GM18498 (cell line): Measurements from ENCODE around the gene ABCC8.
"Not testable (repeated sequence)": the region's sequence is repeated elsewhere in the genome, so short reads cannot be mapped to it uniquely, and the experiment has no call there.

ENCODE experiments used
- ATAC-seq: cut with Tn5 transposase; IDR thresholded peaks from one replicate; pipeline ENCODE4 v1.9.1; 2021; ENCODE audit warnings: mild to moderate bottlenecking, moderate library complexity; ENCODE audit not compliant: unreplicated experiment

The ABCC8 gene

DNA sequence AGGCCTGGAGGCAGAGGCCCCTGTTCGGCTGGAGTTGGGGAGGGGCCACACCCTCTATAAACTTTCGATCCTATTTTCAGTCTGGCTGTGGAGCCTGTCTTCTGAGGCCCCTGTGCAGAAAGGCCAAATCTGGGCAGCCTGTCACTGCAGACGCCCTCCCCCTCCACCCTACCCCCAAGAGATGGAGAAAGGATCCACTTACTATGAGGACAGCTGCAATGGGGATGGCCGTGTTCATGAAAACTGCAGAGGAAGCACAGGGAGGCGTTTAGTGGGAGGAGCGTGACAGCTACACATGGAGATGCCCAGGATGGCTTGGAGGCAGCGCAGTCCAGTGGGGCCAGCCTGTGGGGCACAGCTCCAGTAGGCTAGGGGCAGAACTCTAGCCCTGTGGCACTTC is 44.6 kb downstream of the ABCC8 start:
- ATAC-seq: no peak

DNA sequence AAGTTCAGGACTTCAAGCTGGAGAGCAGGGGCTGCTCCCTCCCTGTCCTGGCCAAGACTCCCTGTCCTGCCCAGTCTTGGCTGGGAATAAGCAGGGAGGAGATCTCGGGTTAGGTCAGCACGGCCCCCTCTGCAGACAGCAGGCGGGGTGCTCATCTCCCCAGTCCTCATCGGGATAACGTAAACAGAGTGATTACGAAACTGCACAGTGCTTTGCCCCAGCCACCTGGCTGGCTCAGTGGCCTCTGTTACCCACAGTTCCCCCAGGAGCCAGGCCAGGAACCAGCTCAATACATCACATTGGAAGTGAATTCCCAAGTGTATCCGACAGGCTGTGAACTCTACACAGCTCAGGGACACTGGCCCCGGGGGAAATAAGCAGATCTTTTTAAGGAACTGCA is 45.5 kb downstream of the ABCC8 start:
- ATAC-seq: no peak

DNA sequence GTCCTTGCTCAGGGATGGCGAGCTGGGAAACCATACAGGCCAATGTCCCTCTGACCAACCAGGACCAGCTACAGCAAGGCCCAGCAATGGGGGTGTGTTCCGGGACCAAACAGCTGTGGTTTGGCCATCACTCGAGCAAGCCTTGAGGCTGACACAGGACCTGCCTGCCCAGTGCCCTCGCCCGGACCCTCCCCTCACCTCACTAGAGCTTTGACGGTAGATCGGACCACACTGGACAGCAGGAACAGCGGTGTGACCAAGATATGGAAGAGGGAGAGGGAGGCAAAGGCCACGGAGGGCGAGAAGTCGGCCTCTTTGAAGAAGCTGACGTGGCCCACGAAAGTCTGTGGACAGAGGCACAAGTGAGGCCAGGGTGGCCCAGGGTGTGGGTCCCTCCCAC is 46.0 kb downstream of the ABCC8 start:
- no peak for ATAC-seq

DNA sequence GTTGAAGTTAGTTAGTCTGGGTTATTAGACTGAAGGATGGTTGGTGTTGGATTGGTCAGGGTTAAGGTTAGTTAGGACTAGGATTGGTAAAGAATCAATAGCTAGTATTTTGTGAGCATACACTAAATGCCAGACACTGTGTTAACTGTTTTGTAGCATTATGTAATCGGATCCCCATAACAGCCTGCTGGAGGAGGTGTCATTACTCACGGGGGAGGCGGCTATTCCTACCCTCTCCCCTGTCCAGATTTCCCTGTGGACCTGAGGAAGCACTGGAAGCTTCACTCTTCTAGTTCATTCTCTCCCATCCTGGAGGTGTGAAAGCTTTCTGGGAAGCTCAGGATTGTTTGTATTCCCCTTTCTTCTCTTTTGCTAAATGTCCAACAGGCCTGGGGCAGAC is 47.7 kb downstream of the ABCC8 start:
- ATAC-seq: no peak

DNA sequence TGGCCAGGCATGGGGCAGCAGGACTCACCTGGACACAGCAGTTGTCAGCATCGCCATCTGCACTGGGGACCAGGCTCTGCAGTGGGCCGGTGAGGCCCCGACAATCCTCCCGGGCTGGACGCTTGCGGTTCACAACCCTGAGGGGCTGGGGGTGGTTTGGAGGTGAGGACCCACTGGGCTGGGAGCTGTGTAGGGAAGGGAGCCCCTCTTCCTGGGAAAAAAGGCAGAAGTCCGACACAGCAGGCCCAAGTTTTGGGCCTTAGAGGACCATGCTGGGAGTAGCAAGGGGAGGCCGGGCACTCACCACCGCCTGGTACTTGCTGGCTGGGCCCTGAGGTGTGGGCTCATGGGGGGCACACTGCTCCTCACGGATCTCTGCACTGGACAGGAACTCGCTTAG is 48.4 kb downstream of the ABCC8 start:
- ATAC-seq: no peak

DNA sequence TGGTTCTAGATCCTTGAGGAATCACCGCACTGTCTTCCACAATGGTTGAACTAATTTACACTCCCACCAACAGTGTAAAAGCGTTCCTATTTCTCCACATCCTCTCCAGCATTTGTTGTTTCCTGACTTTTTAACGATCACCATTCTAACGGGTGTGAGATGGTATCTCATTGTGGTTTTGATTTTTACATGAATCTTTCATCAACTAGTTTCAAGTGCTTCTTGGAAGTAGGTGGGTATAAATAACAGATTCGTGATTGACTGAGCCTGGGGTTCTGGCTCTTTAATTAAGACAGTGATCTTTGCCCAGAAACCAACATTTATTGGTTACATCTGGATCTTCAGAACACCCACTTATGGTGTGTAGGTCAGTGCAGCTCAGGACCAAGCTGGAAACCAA is 50.4 kb downstream of the ABCC8 start:
- not testable (repeated sequence) for ATAC-seq

DNA sequence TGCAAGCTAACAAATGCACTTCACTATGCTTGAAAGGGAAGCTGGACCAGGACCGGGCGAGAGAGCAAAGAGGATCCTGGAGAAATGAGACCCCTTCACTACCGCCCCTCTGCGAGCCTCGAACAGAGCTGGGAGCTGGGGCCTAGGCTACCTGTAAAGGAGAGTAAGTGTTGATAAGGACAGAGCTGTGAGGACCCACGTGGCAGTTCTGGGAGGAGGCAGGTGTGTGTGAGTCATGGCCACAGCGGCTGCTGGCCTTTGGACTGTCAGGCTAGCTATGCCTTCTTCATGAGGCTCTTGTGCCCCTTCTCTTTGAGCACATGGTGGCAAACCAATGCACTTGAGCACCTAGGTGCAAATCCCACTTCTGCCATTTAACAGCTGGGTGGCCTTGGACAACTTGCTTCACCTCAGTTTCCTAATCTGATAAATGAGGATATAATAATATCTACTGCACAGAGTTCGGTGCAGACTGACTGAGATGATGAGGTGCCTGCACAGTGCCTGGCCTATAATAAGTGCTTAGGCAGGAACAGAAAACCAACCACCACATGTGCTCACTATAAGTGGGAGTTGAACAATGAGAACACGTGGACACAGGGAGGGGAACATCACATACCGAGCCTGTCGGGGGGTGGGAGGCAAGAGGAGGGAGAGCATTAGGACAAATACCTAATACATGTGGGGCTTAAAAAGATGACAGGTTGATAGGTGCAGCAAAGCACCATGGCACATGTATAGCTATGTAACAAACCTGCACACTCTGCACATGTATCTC is 52.9 kb downstream of the ABCC8 start:
- ATAC-seq: no peak

DNA sequence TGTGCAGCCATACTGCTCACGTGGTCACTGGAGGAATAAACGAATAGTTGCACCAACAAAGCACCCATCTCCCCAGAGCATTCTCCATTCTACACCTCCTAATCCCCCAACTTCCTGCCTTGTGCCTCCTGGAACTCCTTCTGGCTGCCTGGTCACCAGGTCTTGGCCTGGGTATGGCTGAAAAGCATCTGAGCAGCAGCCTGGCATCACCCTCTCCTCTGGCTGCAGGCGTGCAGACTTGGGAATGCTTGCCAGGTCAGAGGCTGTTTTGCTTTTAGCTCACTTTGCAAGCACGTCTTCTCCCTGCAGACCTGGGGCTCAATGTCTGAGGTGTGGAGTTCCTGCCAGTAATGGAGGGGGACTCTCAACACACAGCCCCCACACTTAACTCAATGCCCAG is 54.9 kb downstream of the ABCC8 start:
- ATAC-seq: no peak

DNA sequence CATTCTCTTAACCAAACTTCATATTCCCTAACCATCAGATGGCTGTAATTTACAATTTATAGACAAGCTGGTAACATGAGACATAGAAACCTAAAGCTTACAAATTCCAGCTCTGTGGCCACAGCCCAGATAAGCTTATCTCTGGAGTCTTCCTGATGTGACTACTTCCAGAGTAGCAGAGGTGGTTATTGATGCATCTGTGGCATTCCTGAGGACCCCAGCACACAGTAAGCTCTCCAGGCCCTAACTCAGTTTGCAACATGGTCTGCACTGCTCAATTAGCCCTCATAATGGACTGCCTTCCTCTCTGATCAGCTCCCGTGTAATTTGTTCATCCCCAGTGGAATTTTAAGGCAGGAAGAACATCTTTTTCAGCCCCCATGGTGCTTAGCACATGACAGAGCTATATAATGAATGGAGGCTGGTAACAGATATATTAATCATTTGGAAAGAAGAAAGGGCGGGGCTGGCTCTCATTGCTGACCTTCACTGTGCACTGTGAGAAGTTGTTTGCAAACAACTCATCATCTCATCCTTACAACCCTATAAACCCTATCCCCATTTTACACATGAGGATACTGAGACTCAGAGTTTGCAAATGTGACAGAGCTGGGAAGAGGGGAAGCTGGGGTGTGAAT is 58.1 kb downstream of the ABCC8 start:
- ATAC-seq: no peak

DNA sequence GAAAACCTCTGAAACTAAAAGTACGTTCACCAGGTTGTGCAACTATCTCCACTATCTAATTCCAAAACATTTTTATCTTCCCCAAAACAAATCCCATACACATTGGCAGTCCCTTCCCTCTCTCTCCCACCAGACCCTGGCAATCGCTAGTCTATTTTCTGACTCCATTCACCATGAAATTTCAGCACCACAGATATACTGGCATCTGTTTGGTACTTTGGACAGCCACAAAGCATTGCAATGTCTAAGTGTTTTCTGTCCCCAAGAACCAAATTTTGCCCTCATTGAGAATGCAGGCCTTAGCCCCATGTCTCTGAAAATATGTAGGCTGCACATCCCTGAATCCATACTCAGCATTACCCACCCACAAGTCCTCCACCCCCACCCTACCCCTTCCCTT is 60.2 kb downstream of the ABCC8 start:
- ATAC-seq: no peak

DNA sequence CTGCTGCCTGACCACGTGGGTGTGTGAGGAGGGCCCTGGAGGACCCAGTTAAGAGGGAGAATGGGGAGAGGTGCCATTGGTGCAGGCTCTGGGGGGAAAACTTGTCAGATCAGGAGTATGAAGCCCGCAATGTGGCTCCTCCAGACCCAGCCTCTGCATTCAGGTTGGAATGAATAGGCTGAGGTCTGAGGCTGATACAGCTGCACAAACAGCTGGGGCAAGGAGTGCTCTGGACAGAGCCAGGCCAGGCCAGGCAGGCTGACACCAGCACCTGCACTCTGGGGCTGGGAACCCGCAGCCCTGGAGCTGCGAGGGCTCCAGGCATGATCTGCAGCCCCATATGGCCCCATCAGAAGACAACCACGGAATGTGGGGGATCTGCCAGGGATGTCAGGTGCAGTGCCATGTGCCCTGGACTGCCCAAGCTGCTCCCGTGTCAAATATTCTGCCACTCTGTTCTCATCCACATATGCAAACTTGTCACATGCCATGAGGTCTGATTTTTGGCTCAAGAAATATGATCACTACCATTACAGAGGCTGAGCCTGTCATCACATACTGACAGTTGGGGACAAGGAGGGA is 61.0 kb downstream of the ABCC8 start:
- no peak for ATAC-seq

DNA sequence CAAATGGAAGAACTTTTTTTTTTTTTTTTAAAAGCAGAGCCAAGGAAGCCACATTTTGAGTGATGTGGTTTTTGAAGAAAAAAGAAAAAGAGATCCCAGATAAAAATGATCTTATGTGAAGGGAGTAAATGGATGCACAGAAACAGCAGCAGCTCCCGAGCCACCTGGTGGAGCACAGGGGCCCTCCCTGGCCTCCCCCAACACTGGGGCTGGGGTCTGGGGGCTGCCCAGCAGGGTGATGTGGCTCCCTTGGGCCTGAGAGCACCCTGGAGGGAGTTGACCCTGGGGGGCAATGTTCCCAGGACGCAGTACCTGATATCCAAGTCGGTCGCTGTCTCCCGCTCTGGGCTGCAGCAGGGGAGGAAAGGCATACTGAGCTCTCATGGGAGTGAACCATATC is 61.7 kb downstream of the ABCC8 start:
- no peak for ATAC-seq

DNA sequence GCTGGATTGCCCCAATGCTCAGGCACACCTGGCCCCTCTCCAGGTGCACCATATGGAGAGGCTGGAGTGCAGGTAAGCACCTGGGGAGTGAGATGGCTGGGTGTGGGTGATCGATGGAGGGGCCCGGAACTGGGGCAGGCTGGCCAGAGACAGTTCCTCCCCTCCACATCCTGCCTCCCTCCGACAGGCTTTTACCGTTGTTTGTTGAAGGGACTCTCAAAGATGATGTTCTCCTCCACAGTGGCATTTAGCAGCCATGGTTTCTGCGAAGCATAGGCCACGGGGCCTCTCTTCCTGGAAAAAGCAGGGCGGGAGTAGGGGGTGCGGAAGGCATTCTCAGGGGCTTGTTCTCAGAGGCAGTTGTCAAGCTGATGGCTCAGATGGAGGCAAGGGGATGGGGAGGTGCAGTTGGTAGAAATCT is 62.3 kb downstream of the ABCC8 start:
- ATAC-seq: no peak

DNA sequence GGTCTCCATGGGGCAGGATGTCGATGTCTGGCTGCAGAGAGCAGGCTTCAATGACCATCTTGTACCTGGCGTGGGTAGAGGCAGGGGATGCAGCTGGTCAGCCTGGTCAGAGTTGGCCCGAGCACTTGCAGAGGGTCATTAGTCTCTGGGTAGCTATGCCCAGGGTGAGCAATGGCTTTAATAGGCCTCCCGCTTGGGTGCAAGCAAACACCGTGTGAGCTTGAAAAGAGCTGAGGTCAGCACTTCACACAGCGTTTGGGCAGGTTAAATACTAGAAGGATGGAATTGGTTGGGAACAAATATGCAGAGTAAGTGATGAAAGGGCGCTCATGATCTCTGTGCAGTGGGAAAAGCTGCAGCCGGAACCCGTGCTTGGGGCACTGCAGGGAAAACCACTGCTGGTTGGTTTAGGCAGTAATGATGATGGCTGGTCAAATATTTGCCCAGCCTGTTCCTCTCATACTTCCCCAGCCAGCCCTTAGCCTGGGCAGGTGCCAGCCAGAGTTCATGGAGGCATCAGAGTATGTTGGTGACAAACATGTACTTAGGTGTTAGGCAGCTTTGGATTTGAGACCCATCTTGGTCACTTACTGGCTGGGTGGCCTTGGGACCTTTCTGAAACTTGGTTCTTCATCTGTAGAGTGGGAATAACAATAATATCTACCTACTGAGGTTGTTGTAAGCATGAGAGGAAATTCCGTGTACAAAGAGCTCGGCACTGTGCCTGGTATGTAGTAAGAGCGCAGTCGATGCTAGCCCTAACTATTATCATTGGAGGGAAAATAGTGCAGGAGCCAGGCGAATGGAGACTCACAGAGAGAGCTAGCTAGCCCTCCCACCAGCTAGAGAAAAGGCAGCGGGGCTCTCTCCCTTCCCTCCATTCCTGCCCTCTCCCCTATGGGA is 63.0 kb downstream of the ABCC8 start:
- no peak for ATAC-seq

DNA sequence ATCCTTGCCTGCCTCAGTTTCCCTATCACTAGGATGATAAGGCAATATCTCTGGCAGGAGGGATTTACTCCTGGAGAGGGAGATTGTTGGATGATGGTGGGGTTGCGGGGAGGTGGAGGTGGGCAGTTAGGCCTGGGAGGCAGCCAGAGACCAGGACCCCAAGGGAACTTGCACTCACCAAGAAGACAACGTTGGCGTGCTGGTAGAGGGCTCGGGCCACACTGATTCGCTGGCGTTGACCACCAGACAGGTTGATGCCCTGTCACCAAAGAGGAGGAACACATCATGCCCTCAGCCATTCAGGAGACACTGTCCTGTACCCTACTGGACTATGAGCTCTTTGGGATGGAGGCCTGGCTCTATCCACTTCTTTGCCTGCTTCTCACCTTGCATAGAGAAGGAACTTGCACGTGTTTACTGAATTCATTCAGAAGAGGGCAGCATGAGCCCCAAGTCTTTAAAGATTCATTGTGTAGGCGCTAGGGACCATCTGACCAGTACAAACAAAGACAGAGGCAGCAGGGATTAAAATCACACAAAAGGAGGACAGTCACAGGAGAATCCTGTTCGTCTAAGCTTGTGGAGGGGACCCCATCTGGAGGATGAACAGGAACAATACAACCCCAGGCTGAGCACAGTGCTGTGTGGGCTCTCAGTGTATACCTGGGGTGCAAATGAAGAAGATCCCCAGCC is 64.0 kb downstream of the ABCC8 start:
- ATAC-seq: no peak

DNA sequence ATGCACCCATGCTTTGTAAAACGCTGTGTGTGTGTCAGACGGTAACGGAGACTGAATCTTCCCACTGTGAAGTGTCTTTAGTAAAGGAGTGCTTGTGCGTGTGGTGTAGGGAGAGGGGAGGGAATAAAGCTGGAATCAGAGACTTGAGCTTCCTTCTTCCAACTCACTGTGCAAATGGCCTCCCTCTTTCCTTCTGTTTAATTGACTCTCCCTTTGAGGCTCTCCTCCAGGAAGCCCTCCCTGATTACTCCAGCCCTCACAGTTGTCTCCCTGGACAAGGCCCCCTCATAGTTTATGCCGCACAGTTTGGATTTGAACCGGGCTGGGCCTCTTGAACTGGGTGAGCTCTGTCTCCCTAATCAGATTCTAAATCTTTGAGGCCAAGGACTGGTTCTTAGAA is 65.2 kb downstream of the ABCC8 start:
- no peak for ATAC-seq

DNA sequence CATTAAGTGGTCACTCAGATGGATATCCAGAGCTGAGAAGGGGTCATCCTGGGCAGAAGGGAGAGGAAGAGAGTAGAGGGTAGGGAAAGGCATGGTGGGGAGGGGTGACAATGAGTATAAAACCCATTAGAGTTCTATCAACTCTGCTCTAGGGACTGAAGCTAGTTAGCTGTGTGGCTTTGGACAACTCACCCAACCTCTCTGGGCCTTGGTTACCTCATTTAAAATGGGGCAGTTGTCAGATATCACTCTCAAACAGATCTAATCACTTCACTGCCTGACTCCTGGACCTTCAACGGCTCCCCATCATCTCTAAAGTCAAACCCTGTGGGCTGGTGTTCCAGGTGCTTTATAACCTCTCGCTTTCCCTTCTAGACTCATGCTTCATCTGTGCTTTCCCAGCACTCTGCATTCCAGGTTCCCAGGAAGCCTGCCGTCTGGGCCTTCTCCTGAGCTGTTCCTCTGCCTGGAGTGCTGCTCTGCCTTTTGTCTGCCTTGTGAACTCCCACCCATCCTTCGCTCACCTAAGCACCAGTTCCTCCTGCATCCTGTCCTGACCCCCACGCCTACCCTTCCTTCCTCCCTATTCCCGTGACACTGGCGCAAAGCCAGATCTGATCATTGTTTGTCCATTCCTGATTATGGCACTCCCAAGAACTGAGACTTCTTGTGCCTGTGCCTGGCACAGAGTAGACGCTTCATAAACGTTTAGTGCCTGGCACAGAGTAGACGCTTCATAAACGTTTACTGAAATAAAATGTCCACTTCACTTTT is 65.9 kb downstream of the ABCC8 start:
- ATAC-seq: no peak

DNA sequence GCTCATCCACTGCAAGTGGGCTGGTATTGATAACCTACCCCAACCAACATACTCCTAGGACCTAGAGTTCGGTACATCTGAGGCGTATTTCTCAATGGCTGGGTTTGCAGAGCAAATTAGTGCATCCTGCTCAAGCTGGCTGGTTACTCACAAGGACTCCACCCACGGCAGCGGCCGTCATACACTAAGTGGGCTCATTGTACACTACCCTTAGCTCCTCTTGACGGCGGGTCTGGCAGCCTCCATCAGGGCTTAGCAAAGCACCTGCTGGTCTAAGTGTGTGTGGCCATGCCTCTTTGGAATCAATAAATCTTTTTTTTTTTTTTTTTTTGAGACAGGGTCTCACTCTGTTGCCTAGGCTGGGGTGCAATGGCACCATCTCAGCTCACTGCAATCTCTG is 68.0 kb downstream of the ABCC8 start:
- no peak for ATAC-seq

DNA sequence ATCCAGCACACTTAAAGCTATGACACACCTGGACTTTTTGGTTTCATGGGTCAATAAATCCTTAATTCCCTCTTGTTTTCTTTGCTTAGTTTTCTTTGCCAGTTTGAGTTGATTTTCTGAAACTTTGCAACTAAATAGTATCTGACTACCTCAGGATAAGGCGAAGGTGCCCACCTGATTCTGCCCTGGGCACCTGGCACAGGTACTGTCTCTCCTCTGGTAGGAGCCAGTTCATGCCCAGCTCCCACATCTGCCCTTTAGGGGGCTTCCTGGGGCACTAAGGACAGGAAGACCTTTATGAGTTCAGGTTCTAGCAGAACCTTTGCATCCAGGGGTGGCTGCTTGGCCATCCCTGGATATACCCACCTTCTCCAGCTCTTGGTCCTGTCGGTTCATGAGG is 68.6 kb downstream of the ABCC8 start:
- no peak for ATAC-seq

DNA sequence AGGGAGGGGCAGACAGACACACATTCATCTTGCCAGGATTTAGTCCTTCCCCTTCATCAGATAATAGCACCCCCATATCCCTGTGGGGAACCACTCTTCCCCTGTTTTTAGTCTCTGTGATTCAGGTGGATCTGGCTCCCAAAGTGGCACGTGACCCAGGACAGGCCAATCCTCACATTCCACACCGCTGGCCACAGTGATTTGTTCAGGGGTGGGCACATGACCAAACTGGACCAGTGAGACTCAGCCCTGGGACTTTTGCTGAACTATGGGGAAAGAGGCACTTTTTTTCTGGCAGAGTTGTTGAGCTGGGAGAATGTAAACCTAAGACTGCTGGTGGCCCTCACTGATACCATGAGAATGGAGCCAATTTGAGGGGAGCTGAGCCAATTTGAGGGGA is 69.1 kb downstream of the ABCC8 start:
- no peak for ATAC-seq
